RWPE1 (cell line): ENCODE measurements around the gene MAPK1IP1L.
"Not testable (repeated sequence)": the region's sequence is repeated elsewhere in the genome, so short reads cannot be mapped to it uniquely, and the experiment has no call there.

Source experiments
- CTCF ChIA-PET: fragments of 350-600 bp; sonication (Branson Sonifier 250); formaldehyde crosslinking; extraction: SDS; loops from one replicate; lab custom pipeline; 2021; lab: Yijun Ruan, JAX
- POLR2A ChIA-PET: fragments of 400-600 bp; formaldehyde crosslinking; extraction: SDS; loops from one replicate; lab custom pipeline; 2020; ENCODE audit warnings: antibody characterized with exemption; ENCODE audit not compliant: low non-redundant PET; lab: Yijun Ruan, JAX
- DNase-seq: peaks from one replicate; pipeline ENCODE4 v3.0.0; 2012; ENCODE audit warnings: low spot score
- H3K27ac ChIP-seq: fragments of 450-650 bp; 2 replicates; pipeline ENCODE4 v1.5.1; 2017
- TF ChIP-seq, protein P1 (sequence below): fragments of 450-650 bp; conservative IDR thresholded peaks from 2 replicates; pipeline ENCODE4 v1.5.1; 2017; ENCODE audit warnings: low read depth, mild to moderate bottlenecking

MAPK1IP1L gene

GRCh38 chr14:55051423-55052268 lies at the start of gene MAPK1IP1L:
MAPK1IP1L (plus strand) TSS chr14:55051647; CDS start chr14:55061684, 10,037 bp downstream.
- TF ChIP-seq, protein P1, sequence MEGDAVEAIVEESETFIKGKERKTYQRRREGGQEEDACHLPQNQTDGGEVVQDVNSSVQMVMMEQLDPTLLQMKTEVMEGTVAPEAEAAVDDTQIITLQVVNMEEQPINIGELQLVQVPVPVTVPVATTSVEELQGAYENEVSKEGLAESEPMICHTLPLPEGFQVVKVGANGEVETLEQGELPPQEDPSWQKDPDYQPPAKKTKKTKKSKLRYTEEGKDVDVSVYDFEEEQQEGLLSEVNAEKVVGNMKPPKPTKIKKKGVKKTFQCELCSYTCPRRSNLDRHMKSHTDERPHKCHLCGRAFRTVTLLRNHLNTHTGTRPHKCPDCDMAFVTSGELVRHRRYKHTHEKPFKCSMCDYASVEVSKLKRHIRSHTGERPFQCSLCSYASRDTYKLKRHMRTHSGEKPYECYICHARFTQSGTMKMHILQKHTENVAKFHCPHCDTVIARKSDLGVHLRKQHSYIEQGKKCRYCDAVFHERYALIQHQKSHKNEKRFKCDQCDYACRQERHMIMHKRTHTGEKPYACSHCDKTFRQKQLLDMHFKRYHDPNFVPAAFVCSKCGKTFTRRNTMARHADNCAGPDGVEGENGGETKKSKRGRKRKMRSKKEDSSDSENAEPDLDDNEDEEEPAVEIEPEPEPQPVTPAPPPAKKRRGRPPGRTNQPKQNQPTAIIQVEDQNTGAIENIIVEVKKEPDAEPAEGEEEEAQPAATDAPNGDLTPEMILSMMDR: peak; percentile 99
- ChIA-PET POLR2A (interaction anchor here (0.6 to 1.0 kb wide), 3 partner anchors 109 to 805 kb away, joined by 3 to 6 read pairs (median 3); no protein-coding TSS in a partner anchor), CTCF (interaction anchor here (0.6 to 1.8 kb wide), 20 partner anchors 8 to 1443 kb away, joined by 3 to 13 read pairs (median 4); partner anchors contain the start of genes SOCS4 and WDHD1)

GRCh38 chr14:55005071-55005470 lies 46.4 kb upstream of the MAPK1IP1L start:
- ChIA-PET CTCF (no interaction called here), POLR2A (interaction anchor here (0.8 kb wide), 1 partner anchor 22 kb away, joined by 3 read pairs; the partner anchor contains the start of genes SOCS4 and WDHD1)
- H3K27ac ChIP-seq: no peak overlapping the region
- TF ChIP-seq, protein P1: no peak
- no peak for DNase-seq

More at GRCh38 chr14:55051423-55052268, at the start of gene MAPK1IP1L:
- DNase-seq: peak; percentile 97
- peak within 1 kb of the TSS; percentile 98 for H3K27ac ChIP-seq

GRCh38 chr14:55015006-55015405 lies 36.4 kb upstream of the MAPK1IP1L start:
- POLR2A ChIA-PET: interaction anchor here (0.7 kb wide), 1 partner anchor 12 kb away, joined by 3 read pairs; the partner anchor contains the start of genes SOCS4 and WDHD1
- CTCF ChIA-PET: interaction anchor here (0.6 kb wide), 1 partner anchor 584 kb away, joined by 4 read pairs; no protein-coding TSS in a partner anchor
- no peak overlapping the region for H3K27ac ChIP-seq
- DNase-seq: no peak
- TF ChIP-seq, protein P1: no peak

GRCh38 chr14:55019968-55020554 lies 31.4 kb upstream of the MAPK1IP1L start:
- no peak overlapping the region for H3K27ac ChIP-seq
- ChIA-PET POLR2A (no interaction called here), CTCF (no interaction called here)
- no peak for DNase-seq
- TF ChIP-seq, protein P1: no peak

DNA sequence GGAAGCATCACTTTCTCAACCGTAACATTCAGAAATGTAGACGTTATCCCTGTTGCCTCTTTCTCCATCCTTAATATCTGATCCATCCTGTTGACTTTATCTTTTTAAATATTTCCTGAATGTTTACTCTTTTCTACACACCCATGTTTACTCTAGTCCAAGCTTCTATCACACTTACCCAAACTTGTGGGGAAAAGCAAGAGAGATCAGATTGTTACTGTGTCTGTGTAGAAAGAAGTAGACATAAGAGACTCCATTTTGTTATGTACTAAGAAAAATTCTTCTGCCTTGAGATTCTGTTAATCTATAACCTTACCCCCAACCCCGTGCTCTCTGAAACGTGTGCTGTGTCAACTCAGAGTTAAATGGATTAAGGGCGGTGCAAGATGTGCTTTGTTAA lies 27.1 kb upstream of the MAPK1IP1L start:
- CTCF ChIA-PET, DNase-seq, POLR2A ChIA-PET, H3K27ac ChIP-seq: not testable (repeated sequence)

DNA sequence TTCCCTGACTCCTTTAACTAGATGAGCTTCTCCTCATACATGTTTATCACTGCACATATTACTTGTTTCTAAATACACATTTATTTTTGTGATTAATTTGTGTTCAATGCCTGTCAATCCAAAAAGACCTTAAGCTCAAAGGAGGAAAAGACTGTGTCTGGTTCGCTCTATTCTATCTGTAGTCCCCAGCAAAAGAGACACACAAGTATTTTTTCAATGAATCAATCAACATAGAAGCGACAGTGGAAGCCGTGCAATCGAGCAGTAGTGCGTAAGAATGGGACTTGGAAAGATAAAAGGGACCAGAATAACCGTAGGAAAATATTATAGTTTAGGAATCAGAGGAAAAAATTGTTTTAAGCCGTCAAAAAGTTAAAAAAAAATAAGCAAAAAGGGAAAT lies 25.5 kb upstream of the MAPK1IP1L start:
- ChIA-PET POLR2A (no interaction called here), CTCF (interaction anchor here (2.0 kb wide), 1 partner anchor 25 kb away, joined by 8 read pairs; the partner anchor contains the start of gene MAPK1IP1L)
- no peak overlapping the region for H3K27ac ChIP-seq
- no peak for DNase-seq
- TF ChIP-seq, protein P1: no peak
